Activated CD8-positive, alpha-beta T cell treated with anti-CD3 and anti-CD28 coated beads for 36 hours (primary cell): Measurements from ENCODE around the gene MACF1. TPM values are rescaled to one million over a fixed set of nuclear protein-coding genes. Genes with fewer than 3 reads are reported as not detected.

ENCODE experiments used
- ATAC-seq: fragments of 200-7000 bp; cut with Tn5 transposase; one replicate; pipeline ENCODE4 v1.10.0; 2021; ENCODE audit warnings: mild to moderate bottlenecking, moderate library complexity
- CTCF ChIA-PET: fragments of 350-600 bp; sonication (Branson Sonifier 250); formaldehyde crosslinking; loops from one replicate; lab custom pipeline; 2021; ENCODE audit warnings: antibody characterized with exemption; lab: Charles Lee
- POLR2A ChIA-PET: fragments of 350-600 bp; sonication (Branson Sonifier 250); formaldehyde crosslinking; loops from one replicate; lab custom pipeline; 2021; ENCODE audit warnings: antibody characterized with exemption; lab: Charles Lee
- DNase-seq: peaks from one replicate; pipeline ENCODE4 v3.0.0-alpha.2; 2020
- H3K27ac Mint-ChIP-seq: one replicate; pipeline ENCODE4 v1.8.0; 2021; ENCODE audit warnings: mild to moderate bottlenecking, mixed read lengths
- H3K27me3 Mint-ChIP-seq: one replicate; pipeline ENCODE4 v1.8.0; 2021; ENCODE audit warnings: mixed read lengths
- H3K36me3 Mint-ChIP-seq: one replicate; pipeline ENCODE4 v1.8.0; 2021; ENCODE audit warnings: low read depth, mixed read lengths
- H3K4me1 Mint-ChIP-seq: one replicate; pipeline ENCODE4 v1.8.0; 2021; ENCODE audit warnings: low read depth, mixed read lengths
- H3K4me3 Mint-ChIP-seq: one replicate; pipeline ENCODE4 v1.8.0; 2021; ENCODE audit warnings: mild to moderate bottlenecking, moderate library complexity, mixed read lengths
- H3K9me3 Mint-ChIP-seq: one replicate; pipeline ENCODE4 v1.8.0; 2021; ENCODE audit warnings: mixed read lengths
- CTCF ChIP-seq: fragments of 200-600 bp; IDR thresholded peaks from one replicate; pipeline ENCODE4 v1.8.0; 2022; ENCODE audit warnings: antibody characterized with exemption, mild to moderate bottlenecking
- intact Hi-C: fragments of 100-400 bp; cut with micrococcal nuclease; formaldehyde crosslinking; loops from one replicate; pipeline ENCODE4 v1.10.0; 2022
- total RNA-seq, 2 experiments: library from RNA; stranded (reverse); gene quantifications; one replicate each; pipeline ENCODE4 v1.2.3, GENCODE V29; 2021

MACF1 gene
- total RNA-seq, 2 experiments from 2014 or later, result 201 to 215 TPM

GRCh38 chr1:39238476-39238875, 34.0 kb downstream of the MACF1 start:
- H3K4me3 Mint-ChIP-seq, result no peak overlapping the region
- H3K9me3 Mint-ChIP-seq, result no peaks in the 10 kb centered on the region
- ATAC-seq, result no peak
- no peak for DNase-seq
- ChIA-PET CTCF (interaction anchor here (1.0 to 1.6 kb wide), 7 partner anchors 11 to 300 kb away, joined by 3 to 8 read pairs (median 5); partner anchors contain the start of gene MACF1), POLR2A (interaction anchor here (1.2 to 2.1 kb wide), 2 partner anchors 24 to 28 kb away, joined by 6 to 10 read pairs; no protein-coding TSS in a partner anchor)
- peaks cover 34% of the 10 kb centered on the region for H3K4me1 Mint-ChIP-seq
- H3K27me3 Mint-ChIP-seq, result no peaks in the 10 kb centered on the region
- peaks cover 37% of the 10 kb centered on the region for H3K36me3 Mint-ChIP-seq
- peak overlapping the region; percentile 26 for H3K27ac Mint-ChIP-seq
- intact Hi-C loops, result no loop called here
- TF ChIP-seq CTCF, result no peak

- POLR2A ChIA-PET, result interaction anchor here (1.2 to 1.6 kb wide), 2 partner anchors 23 to 35 kb away, joined by 3 to 4 read pairs; partner anchors contain the start of gene MACF1
- peaks cover 35% of the 10 kb centered on the region for H3K4me1 Mint-ChIP-seq
- ATAC-seq, result no peak
- no peaks in the 10 kb centered on the region for H3K9me3 Mint-ChIP-seq
- H3K36me3 Mint-ChIP-seq, result peaks cover 41% of the 10 kb centered on the region
- CTCF ChIA-PET, result interaction anchor here (1.0 to 1.4 kb wide), 2 partner anchors 19 to 47 kb away, joined by 4 to 5 read pairs; no protein-coding TSS in a partner anchor
- intact Hi-C loops, result no loop called here
- TF ChIP-seq CTCF, result no peak
- peak overlapping the region; percentile 67 for H3K27ac Mint-ChIP-seq
- DNase-seq, result no peak
- no peaks in the 10 kb centered on the region for H3K27me3 Mint-ChIP-seq
- H3K4me3 Mint-ChIP-seq, result no peak overlapping the region
These were observed 35.5 kb downstream of the MACF1 start for GRCh38 chr1:39239968-39240367.

- H3K9me3 Mint-ChIP-seq, result no peaks in the 10 kb centered on the region
- peak overlapping the region; percentile 62 for H3K27ac Mint-ChIP-seq
- peaks cover 34% of the 10 kb centered on the region for H3K36me3 Mint-ChIP-seq
- ChIA-PET CTCF (interaction anchor here (2.5 kb wide), 1 partner anchor 16 kb away, joined by 14 read pairs; no protein-coding TSS in a partner anchor), POLR2A (no interaction called here)
- intact Hi-C loops, result no loop called here
- peaks cover 31% of the 10 kb centered on the region for H3K4me1 Mint-ChIP-seq
- ATAC-seq, result no peak
- no peaks in the 10 kb centered on the region for H3K27me3 Mint-ChIP-seq
- no peak overlapping the region for H3K4me3 Mint-ChIP-seq
- DNase-seq, result no peak
- no peak for TF ChIP-seq CTCF
These were observed 38.8 kb downstream of the MACF1 start for GRCh38 chr1:39243302-39243701.

DNA sequence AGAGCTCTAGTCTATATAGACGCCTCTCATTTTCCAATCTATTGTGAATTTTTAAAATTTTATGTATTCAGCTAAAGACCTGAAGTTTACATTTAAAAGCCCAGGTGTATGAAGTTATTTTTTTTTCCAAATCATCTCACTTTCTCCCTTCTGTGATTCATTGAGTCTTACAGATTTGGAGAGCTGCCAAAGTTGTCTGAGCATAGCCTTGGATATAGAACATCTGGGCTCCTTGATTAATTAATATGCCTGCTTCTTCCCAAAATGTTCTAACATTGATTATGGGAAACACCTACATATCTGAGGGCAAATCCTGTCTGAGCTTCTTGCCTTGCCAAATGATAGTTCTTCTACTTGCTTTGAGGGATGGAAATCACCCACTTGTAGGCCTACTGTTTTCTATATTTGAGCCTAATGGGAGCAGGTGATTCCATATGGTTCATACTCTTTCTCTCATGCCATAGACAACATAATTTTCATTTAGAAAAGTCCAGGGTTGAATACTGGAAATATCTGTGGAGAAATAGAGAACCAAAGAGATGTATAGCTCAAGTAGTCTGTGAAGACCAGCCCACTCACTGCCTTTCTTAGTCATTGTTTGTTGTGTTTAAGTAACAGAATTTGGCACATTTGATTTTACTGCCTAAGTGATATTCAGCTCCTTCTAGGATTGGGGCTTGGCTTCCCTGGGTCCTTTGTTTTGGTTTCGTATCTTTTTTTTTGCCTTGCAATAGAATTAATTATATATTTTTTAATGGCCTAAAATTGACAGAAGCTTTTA, 46.2 kb downstream of the MACF1 start:
- intact Hi-C loops, result no loop called here
- POLR2A ChIA-PET, result interaction anchor here (0.9 to 1.4 kb wide), 2 partner anchors 36 to 65 kb away, joined by 3 to 4 read pairs; no protein-coding TSS in a partner anchor
- peak overlapping the region; percentile 27 for H3K27ac Mint-ChIP-seq
- CTCF ChIA-PET, result interaction anchor here (0.8 to 4.7 kb wide), 6 partner anchors 8 to 152 kb away, joined by 3 to 25 read pairs (median 4); no protein-coding TSS in a partner anchor
- DNase-seq (no peak), ATAC-seq (no peak)
- H3K27me3 Mint-ChIP-seq, result no peaks in the 10 kb centered on the region
- peaks cover 28% of the 10 kb centered on the region for H3K36me3 Mint-ChIP-seq
- no peaks in the 10 kb centered on the region for H3K9me3 Mint-ChIP-seq
- no peak overlapping the region for H3K4me3 Mint-ChIP-seq
- peaks cover 37% of the 10 kb centered on the region for H3K4me1 Mint-ChIP-seq
- no peak for TF ChIP-seq CTCF
